Activated CD8-positive, alpha-beta T cell treated with anti-CD3 and anti-CD28 coated beads for 36 hours (primary cell): ENCODE results near the gene ASIC4. TPM values are rescaled to one million over a fixed set of nuclear protein-coding genes. Genes with fewer than 3 reads are reported as not detected.

Experiments
- ATAC-seq: fragments of 200-7000 bp; cut with Tn5 transposase; one replicate; pipeline ENCODE4 v1.10.0; 2021; ENCODE audit warnings: mild to moderate bottlenecking, moderate library complexity
- CTCF ChIA-PET: fragments of 350-600 bp; sonication (Branson Sonifier 250); formaldehyde crosslinking; loops from one replicate; lab custom pipeline; 2021; ENCODE audit warnings: antibody characterized with exemption; lab: Charles Lee
- POLR2A ChIA-PET: fragments of 350-600 bp; sonication (Branson Sonifier 250); formaldehyde crosslinking; loops from one replicate; lab custom pipeline; 2021; ENCODE audit warnings: antibody characterized with exemption; lab: Charles Lee
- DNase-seq: peaks from one replicate; pipeline ENCODE4 v3.0.0-alpha.2; 2020
- H3K27ac Mint-ChIP-seq: one replicate; pipeline ENCODE4 v1.8.0; 2021; ENCODE audit warnings: mild to moderate bottlenecking, mixed read lengths
- H3K27me3 Mint-ChIP-seq: one replicate; pipeline ENCODE4 v1.8.0; 2021; ENCODE audit warnings: mixed read lengths
- H3K36me3 Mint-ChIP-seq: one replicate; pipeline ENCODE4 v1.8.0; 2021; ENCODE audit warnings: low read depth, mixed read lengths
- H3K4me1 Mint-ChIP-seq: one replicate; pipeline ENCODE4 v1.8.0; 2021; ENCODE audit warnings: low read depth, mixed read lengths
- H3K4me3 Mint-ChIP-seq: one replicate; pipeline ENCODE4 v1.8.0; 2021; ENCODE audit warnings: mild to moderate bottlenecking, moderate library complexity, mixed read lengths
- H3K9me3 Mint-ChIP-seq: one replicate; pipeline ENCODE4 v1.8.0; 2021; ENCODE audit warnings: mixed read lengths
- intact Hi-C: fragments of 100-400 bp; cut with micrococcal nuclease; formaldehyde crosslinking; loops from one replicate; pipeline ENCODE4 v1.10.0; 2022
- total RNA-seq, 2 experiments: library from RNA; stranded (reverse); gene quantifications; one replicate each; pipeline ENCODE4 v1.2.3, GENCODE V29; 2021
- TF ChIP-seq, protein P1 (sequence below): fragments of 200-600 bp; IDR thresholded peaks from one replicate; pipeline ENCODE4 v1.8.0; 2022; ENCODE audit warnings: antibody characterized with exemption, mild to moderate bottlenecking

The ASIC4 gene
- total RNA-seq, 2 experiments from 2014 or later = not detected

DNA sequence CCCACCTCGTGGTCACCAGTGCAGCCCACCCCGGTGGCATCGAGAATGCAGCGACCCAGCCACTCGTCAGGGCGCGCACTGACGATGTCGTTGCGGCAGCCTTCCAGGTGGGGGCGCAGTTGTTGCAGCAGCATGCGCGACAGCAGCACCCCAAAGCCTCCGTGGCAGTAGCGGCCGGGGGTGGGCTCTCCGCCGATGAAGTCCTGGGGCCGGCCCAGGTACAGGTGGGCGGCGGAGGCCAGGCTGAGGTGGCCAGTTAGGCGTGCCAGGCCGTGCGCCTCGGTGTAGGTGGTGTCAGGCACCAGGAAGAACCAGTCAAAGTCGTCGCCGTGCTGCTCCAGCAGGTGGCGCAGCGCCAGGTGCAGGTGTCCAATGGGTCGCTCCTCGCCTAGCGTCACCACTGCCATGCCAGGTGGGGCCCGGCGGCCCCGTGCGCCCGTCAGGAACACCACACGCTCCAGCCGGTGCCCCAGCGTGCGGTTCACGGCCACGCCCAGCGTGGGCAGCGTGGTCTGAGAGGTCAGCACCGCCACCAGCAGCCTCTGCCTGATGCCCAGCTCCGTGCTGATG, 27.4 kb downstream of the ASIC4 start:
- CTCF ChIA-PET = interaction anchor here (0.6 to 4.7 kb wide), 61 partner anchors 10 to 280 kb away, joined by 3 to 74 read pairs (median 4); partner anchors contain the start of genes DES, GMPPA, OBSL1 and STK11IP
- no peak overlapping the region for H3K27ac Mint-ChIP-seq
- H3K4me3 Mint-ChIP-seq = peak overlapping the region; percentile 93
- ATAC-seq = peak; percentile 43
- intact Hi-C loops = loop anchor here (1.0 to 5.0 kb wide), 3 partner anchors 56 to 146 kb away; partner anchors contain the start of gene STK11IP
- peaks cover 8% of the 10 kb centered on the region for H3K36me3 Mint-ChIP-seq
- H3K27me3 Mint-ChIP-seq = peaks cover 9% of the 10 kb centered on the region
- H3K9me3 Mint-ChIP-seq = no peaks in the 10 kb centered on the region
- TF ChIP-seq, protein P1, sequence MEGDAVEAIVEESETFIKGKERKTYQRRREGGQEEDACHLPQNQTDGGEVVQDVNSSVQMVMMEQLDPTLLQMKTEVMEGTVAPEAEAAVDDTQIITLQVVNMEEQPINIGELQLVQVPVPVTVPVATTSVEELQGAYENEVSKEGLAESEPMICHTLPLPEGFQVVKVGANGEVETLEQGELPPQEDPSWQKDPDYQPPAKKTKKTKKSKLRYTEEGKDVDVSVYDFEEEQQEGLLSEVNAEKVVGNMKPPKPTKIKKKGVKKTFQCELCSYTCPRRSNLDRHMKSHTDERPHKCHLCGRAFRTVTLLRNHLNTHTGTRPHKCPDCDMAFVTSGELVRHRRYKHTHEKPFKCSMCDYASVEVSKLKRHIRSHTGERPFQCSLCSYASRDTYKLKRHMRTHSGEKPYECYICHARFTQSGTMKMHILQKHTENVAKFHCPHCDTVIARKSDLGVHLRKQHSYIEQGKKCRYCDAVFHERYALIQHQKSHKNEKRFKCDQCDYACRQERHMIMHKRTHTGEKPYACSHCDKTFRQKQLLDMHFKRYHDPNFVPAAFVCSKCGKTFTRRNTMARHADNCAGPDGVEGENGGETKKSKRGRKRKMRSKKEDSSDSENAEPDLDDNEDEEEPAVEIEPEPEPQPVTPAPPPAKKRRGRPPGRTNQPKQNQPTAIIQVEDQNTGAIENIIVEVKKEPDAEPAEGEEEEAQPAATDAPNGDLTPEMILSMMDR = peak; percentile 100
- peak; percentile 92 for DNase-seq
- POLR2A ChIA-PET = interaction anchor here (0.8 to 2.2 kb wide), 2 partner anchors 11 to 100 kb away, joined by 3 to 5 read pairs; no protein-coding TSS in a partner anchor
- peaks cover 21% of the 10 kb centered on the region for H3K4me1 Mint-ChIP-seq

DNA sequence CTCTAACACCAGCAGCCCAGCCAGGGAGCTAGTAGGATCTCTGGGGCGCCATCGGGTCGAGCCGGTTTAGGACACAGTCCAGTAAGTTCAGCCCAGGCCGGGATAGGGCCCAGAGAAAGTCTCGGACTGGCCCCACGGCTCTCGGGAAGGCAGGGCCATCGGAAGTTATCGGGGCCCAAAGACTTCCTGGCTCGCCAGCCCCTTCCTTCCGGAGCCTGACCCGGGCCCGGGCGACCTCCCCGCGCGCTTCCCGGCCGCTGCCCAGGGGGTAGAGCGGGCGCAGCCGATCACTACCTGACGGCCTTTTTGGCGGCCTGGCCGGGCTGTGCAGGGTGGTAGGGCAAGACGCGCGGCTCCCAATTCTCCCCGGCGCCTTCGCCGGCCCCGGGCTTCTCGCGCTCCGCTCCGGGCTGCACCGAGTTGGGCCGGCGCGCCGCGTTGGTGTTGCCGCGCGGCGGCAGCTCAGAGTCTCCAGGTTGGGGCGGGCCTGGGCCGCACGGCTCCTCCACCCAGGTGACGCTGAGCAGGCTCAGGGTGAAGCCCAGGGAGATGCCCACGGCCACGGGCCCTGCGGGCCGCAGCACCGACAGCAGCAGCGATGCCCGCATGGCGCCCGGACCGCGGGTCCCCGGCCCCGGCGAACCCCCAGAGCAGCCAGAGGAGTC, 28.8 kb downstream of the ASIC4 start:
- peak; percentile 45 for ATAC-seq

GRCh38 chr2:219543596-219544358, 29.5 kb downstream of the ASIC4 start, which contains the start of the genes CHPF and TMEM198:
Gene CHPF, minus strand, starts transcription at chr2:219543809. Its CDS starts 271 bp downstream, at chr2:219543538.
Gene TMEM198, plus strand, starts transcription at chr2:219544028. Its CDS starts 700 bp downstream, at chr2:219544728.
- ChIA-PET POLR2A (interaction anchor here (0.9 to 1.5 kb wide), 2 partner anchors 8 to 52 kb away, joined by 3 to 4 read pairs; no protein-coding TSS in a partner anchor), CTCF (interaction anchor here (0.9 to 4.7 kb wide), 12 partner anchors 10 to 154 kb away, joined by 3 to 62 read pairs (median 6); partner anchors contain the start of genes GMPPA and STK11IP)
- Mint-ChIP-seq H3K27ac (peak within 1 kb of the TSS; percentile 77), H3K27me3 (peaks cover 15% of the 10 kb centered on the region), H3K4me3 (peak within 1 kb of the TSS; percentile 93), H3K36me3 (peaks cover 8% of the 10 kb centered on the region), H3K4me1 (peaks cover 21% of the 10 kb centered on the region), H3K9me3 (no peaks in the 10 kb centered on the region)
- TF ChIP-seq, protein P1 = no peak
- ATAC-seq = peak; percentile 85
- intact Hi-C loops = loop anchor here (5.0 kb wide), 2 partner anchors 54 to 144 kb away; partner anchors contain the start of gene STK11IP
- peak; percentile 97 for DNase-seq

More for the DNA sequence above, 28.8 kb downstream of the ASIC4 start:
- DNase-seq = peak; percentile 22
- CTCF ChIA-PET = interaction anchor here (0.7 to 4.7 kb wide), 14 partner anchors 9 to 155 kb away, joined by 3 to 62 read pairs (median 6); partner anchors contain the start of genes GMPPA and STK11IP
- Mint-ChIP-seq H3K27ac (peak overlapping the region; percentile 77), H3K9me3 (no peaks in the 10 kb centered on the region), H3K4me3 (peak overlapping the region; percentile 93), H3K27me3 (peaks cover 12% of the 10 kb centered on the region), H3K4me1 (peaks cover 21% of the 10 kb centered on the region), H3K36me3 (peaks cover 8% of the 10 kb centered on the region)
- POLR2A ChIA-PET = interaction anchor here (0.9 to 2.2 kb wide), 3 partner anchors 9 to 54 kb away, joined by 4 to 5 read pairs (median 4); no protein-coding TSS in a partner anchor
- TF ChIP-seq, protein P1 = no peak
- intact Hi-C loops = loop anchor here (5.0 kb wide), 2 partner anchors 54 to 144 kb away; partner anchors contain the start of gene STK11IP

- intact Hi-C loops = loop anchor here (5.0 kb wide), 2 partner anchors 53 to 143 kb away; partner anchors contain the start of gene STK11IP
- no peak overlapping the region for H3K27ac Mint-ChIP-seq
- ChIA-PET POLR2A (interaction anchor here (0.9 to 1.5 kb wide), 2 partner anchors 8 to 51 kb away, joined by 3 to 4 read pairs; no protein-coding TSS in a partner anchor), CTCF (interaction anchor here (0.9 to 3.3 kb wide), 4 partner anchors 9 to 98 kb away, joined by 3 to 26 read pairs (median 6); no protein-coding TSS in a partner anchor)
- DNase-seq = no peak
- H3K36me3 Mint-ChIP-seq = peaks cover 8% of the 10 kb centered on the region
- TF ChIP-seq, protein P1 = no peak
- no peak for ATAC-seq
- peaks cover 21% of the 10 kb centered on the region for H3K4me1 Mint-ChIP-seq
- H3K4me3 Mint-ChIP-seq = peak overlapping the region; percentile 93
- H3K9me3 Mint-ChIP-seq = no peaks in the 10 kb centered on the region
- peaks cover 16% of the 10 kb centered on the region for H3K27me3 Mint-ChIP-seq
These were observed 30.3 kb downstream of the ASIC4 start for GRCh38 chr2:219544567-219544966.
